SK-N-SH (cell line): ENCODE data around the gene LMF1. TPM values are rescaled to one million over a fixed set of nuclear protein-coding genes. Genes with fewer than 3 reads are reported as not detected.

Experiments
- CTCF ChIA-PET: fragments of 300-600, 350-600 bp; formaldehyde crosslinking; extraction: SDS; loops from one replicate; lab custom pipeline; 2021; lab: Yijun Ruan, JAX
- POLR2A ChIA-PET: fragments of 350-600 bp; sonication (Branson Sonifier 250); formaldehyde crosslinking; extraction: SDS; loops from one replicate; lab custom pipeline; 2020; ENCODE audit warnings: antibody characterized with exemption, inconsistent platforms; lab: Yijun Ruan, JAX
- DNase-seq: peaks from one replicate; pipeline ENCODE4 v3.0.0; 2012
- H2AFZ ChIP-seq: fragments of 200-600 bp; sonication (generic); 2 replicates; pipeline ENCODE4 v1.8.1; 2016; ENCODE audit warnings: antibody characterized with exemption, mild to moderate bottlenecking, low read depth
- H3F3A ChIP-seq: fragments of 200-600 bp; sonication (generic); replicated peaks from 2 replicates; pipeline ENCODE3; 2016; ENCODE audit warnings: antibody characterized with exemption, mild to moderate bottlenecking; ENCODE audit not compliant: insufficient read depth
- H3K27ac ChIP-seq, 2 experiments: fragments of 200-500 bp in 1 of 2; fragments of 200-600 bp in 1 of 2; sonication (Bioruptor generic) in 1 of 2; sonication (generic), shearing (Covaris generic) in 1 of 2; 2 replicates each; pipeline versions ENCODE4 v1.5.1 to v1.6.1; 2014 to 2016; ENCODE audit warnings: low read depth in 2 of 2, inconsistent platforms in 1 of 2, low read length in 1 of 2, mild to moderate bottlenecking in 1 of 2, mixed read lengths in 1 of 2
- H3K27me3 ChIP-seq: fragments of 200-600 bp; sonication (generic), shearing (Covaris generic); 2 replicates; pipeline ENCODE4 v1.6.1; 2016; ENCODE audit warnings: mixed run types; ENCODE audit not compliant: insufficient read depth
- H3K36me3 ChIP-seq, 2 experiments: fragments of 200-500 bp in 1 of 2; fragments of 200-600 bp in 1 of 2; sonication (Bioruptor generic) in 1 of 2; sonication (generic) in 1 of 2; replicated peaks in 1 of 2; 2 replicates each; pipeline versions ENCODE3 to v1.5.1; 2014 to 2016; ENCODE audit warnings: low read length in 1 of 2, mild to moderate bottlenecking in 1 of 2; ENCODE audit not compliant: insufficient read depth in 2 of 2, control insufficient read depth in 1 of 2
- H3K4me1 ChIP-seq, 2 experiments: fragments of 200-500 bp in 1 of 2; fragments of 200-600 bp in 1 of 2; sonication (Bioruptor generic) in 1 of 2; sonication (generic), shearing (Covaris generic) in 1 of 2; 2 replicates each; pipeline versions ENCODE4 v1.5.1 to v1.6.1; 2014 to 2016; ENCODE audit warnings: low read depth in 1 of 2, low read length in 1 of 2, mixed run types in 1 of 2; ENCODE audit not compliant: insufficient read depth in 2 of 2, control insufficient read depth in 1 of 2
- H3K4me2 ChIP-seq: fragments of 200-600 bp; sonication (generic), shearing (Covaris generic); 2 replicates; pipeline ENCODE4 v1.6.1; 2017; ENCODE audit warnings: mixed run types
- H3K4me3 ChIP-seq, 2 experiments: fragments of 200-500 bp in 1 of 2; fragments of 200-600 bp in 1 of 2; sonication (Bioruptor generic) in 1 of 2; sonication (generic), shearing (Covaris generic) in 1 of 2; 2 replicates each; pipeline versions ENCODE4 v1.5.1 to v1.8.1; 2014 to 2016; ENCODE audit warnings: low read depth in 2 of 2, inconsistent platforms in 1 of 2, low read length in 1 of 2, mild to moderate bottlenecking in 1 of 2, mixed read lengths in 1 of 2, moderate library complexity in 1 of 2
- H3K79me2 ChIP-seq: fragments of 200-600 bp; sonication (generic); 2 replicates; pipeline ENCODE4 v1.8.1; 2017; ENCODE audit warnings: mild to moderate bottlenecking; ENCODE audit not compliant: insufficient read depth
- H3K9ac ChIP-seq: fragments of 200-600 bp; sonication (generic); 2 replicates; pipeline ENCODE4 v1.6.1; 2017; ENCODE audit warnings: mixed run types
- H3K9me2 ChIP-seq: fragments of 200-600 bp; sonication (generic); 2 replicates; pipeline ENCODE4 v1.6.1; 2017; ENCODE audit warnings: mixed run types
- H3K9me3 ChIP-seq: fragments of 200-600 bp; sonication (generic); 2 replicates; pipeline ENCODE4 v1.6.1; 2017; ENCODE audit warnings: mixed run types, mild to moderate bottlenecking, moderate library complexity
- H4K20me1 ChIP-seq: fragments of 200-600 bp; sonication (generic); 2 replicates; pipeline ENCODE4 v1.6.1; 2017; ENCODE audit warnings: mild to moderate bottlenecking, mixed run types; ENCODE audit not compliant: insufficient read depth
- EZH2phosphoT487 ChIP-seq: fragments of 200-600 bp; sonication (generic); IDR thresholded peaks from 2 replicates; pipeline ENCODE4 v1.6.1; 2017; ENCODE audit warnings: low read depth, mixed run types, mild to moderate bottlenecking, antibody characterized with exemption, moderate library complexity, borderline replicate concordance
- FOSL2 ChIP-seq: IDR thresholded peaks from 2 replicates; pipeline ENCODE4 v1.4.0; 2012; ENCODE audit warnings: low read depth, mild to moderate bottlenecking, moderate library complexity, borderline replicate concordance
- FOXJ3 ChIP-seq: sonication (generic); formaldehyde crosslinking; IDR thresholded peaks from 2 replicates; pipeline ENCODE4 v1.5.1; 2020; ENCODE audit warnings: mild to moderate bottlenecking, missing genetic modification reagents
- GABPA ChIP-seq: IDR thresholded peaks from 2 replicates; pipeline ENCODE4 v1.4.0; 2012; ENCODE audit warnings: low read depth, mild to moderate bottlenecking
- GATA2 ChIP-seq: sonication (generic); formaldehyde crosslinking; IDR thresholded peaks from 2 replicates; pipeline ENCODE4 v1.5.0; 2020; ENCODE audit warnings: mild to moderate bottlenecking, missing genetic modification reagents
- MAX ChIP-seq: IDR thresholded peaks from 2 replicates; pipeline ENCODE4 v1.4.0; 2012; ENCODE audit warnings: low read depth
- MEF2A ChIP-seq: IDR thresholded peaks from 2 replicates; pipeline ENCODE4 v1.4.0; 2012; ENCODE audit warnings: low read depth, borderline replicate concordance
- NRF1 ChIP-seq: IDR thresholded peaks from 2 replicates; pipeline ENCODE4 v1.6.1; 2012; ENCODE audit warnings: low read depth, mild to moderate bottlenecking, low read length
- RCOR1 ChIP-seq: fragments of 150-350 bp; IDR thresholded peaks from 2 replicates; pipeline ENCODE4 v1.6.1; 2017; ENCODE audit warnings: antibody characterized with exemption, low read length
- SIN3A ChIP-seq: IDR thresholded peaks from 2 replicates; pipeline ENCODE4 v1.6.1; 2012; ENCODE audit warnings: low read depth, mild to moderate bottlenecking, low read length, moderate library complexity, borderline replicate concordance
- SMC3 ChIP-seq: IDR thresholded peaks from 2 replicates; pipeline ENCODE4 v1.6.1; 2012; ENCODE audit warnings: low read depth, low read length, improper control_type of control experiment
- TAF1 ChIP-seq: IDR thresholded peaks from 2 replicates; pipeline ENCODE4 v1.6.1; 2012; ENCODE audit warnings: low read depth, mild to moderate bottlenecking, low read length, moderate library complexity, borderline replicate concordance
- TEAD4 ChIP-seq: IDR thresholded peaks from 2 replicates; pipeline ENCODE4 v1.4.0; 2012; ENCODE audit warnings: mild to moderate bottlenecking, borderline replicate concordance; ENCODE audit not compliant: insufficient read depth
- YY1 ChIP-seq: IDR thresholded peaks from 2 replicates; pipeline ENCODE4 v1.4.0; 2012; ENCODE audit warnings: low read depth, mild to moderate bottlenecking
- ZBTB33 ChIP-seq: IDR thresholded peaks from 2 replicates; pipeline ENCODE4 v1.4.0; 2012; ENCODE audit warnings: low read depth, borderline replicate concordance
- WGBS: methylation state at CpG from one replicate; pipeline ENCODE4 v1.1.6; 2017; ENCODE audit warnings: low lambda C conversion rate; 5-methylcytosine and 5-hydroxymethylcytosine counted together
- polyA plus RNA-seq, 3 experiments: library from polyadenylated mRNA; depleted of rRNA; stranded (reverse); fragments of >200 nt; gene quantifications; 2 replicates each; pipeline ENCODE4 v1.2.3, GENCODE V29; 2012
- TF ChIP-seq, protein P1 (sequence below): IDR thresholded peaks from 2 replicates; pipeline ENCODE4; 2012

The LMF1 gene
- polyA plus RNA-seq, 1 of the 3 experiments (the other 2 are of a cell fraction) = 5.7 TPM

DNA sequence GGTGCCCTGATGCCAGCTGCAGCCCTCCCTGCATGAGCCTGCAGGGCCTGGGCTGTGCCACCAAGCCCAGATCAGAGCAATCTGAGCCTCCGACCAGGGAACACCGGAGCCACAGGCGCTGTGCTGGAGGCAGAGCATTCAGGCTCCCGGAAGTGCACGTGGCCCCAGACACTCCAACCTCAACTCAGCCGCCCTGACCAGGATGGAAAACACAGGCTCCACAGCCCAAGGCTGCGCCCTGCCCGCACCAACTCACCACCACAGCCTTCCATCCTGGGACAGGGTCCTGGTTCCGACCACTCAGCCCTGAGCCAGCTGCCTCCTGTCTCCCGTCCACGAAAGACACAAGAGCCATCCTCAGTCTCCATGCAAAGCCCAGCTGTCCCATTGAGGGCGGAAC, 18.5 kb downstream of the LMF1 start:
- Histone ChIP-seq H3K4me3 (no peak overlapping the region), H3K79me2 (no peaks in the 10 kb centered on the region), H2AFZ (no peak overlapping the region), H3K9me2 (no peaks in the 10 kb centered on the region), H3K4me2 (no peak overlapping the region), H3F3A (no peaks in the 10 kb centered on the region), H3K4me1 (no peaks in the 10 kb centered on the region), H4K20me1 (no peaks in the 10 kb centered on the region), H3K9ac (no peak overlapping the region), H3K27ac (no peak overlapping the region), H3K9me3 (no peaks in the 10 kb centered on the region), H3K27me3 (no peaks in the 10 kb centered on the region), H3K36me3 (peaks cover 0 to 2% of the 10 kb centered on the region in 2 experiments)
- ChIA-PET CTCF (no interaction called here), POLR2A (no interaction called here)
- TF ChIP-seq MEF2A (no peak), TAF1 (no peak), NRF1 (no peak), SIN3A (no peak), FOSL2 (no peak), MAX (no peak), ZBTB33 (no peak), YY1 (no peak), SMC3 (no peak), EZH2phosphoT487 (no peak), GATA2 (CRISPR knock-in tag) (no peak), RCOR1 (no peak), TEAD4 (no peak), GABPA (no peak), FOXJ3 (CRISPR knock-in tag) (no peak)
- TF ChIP-seq, protein P1, sequence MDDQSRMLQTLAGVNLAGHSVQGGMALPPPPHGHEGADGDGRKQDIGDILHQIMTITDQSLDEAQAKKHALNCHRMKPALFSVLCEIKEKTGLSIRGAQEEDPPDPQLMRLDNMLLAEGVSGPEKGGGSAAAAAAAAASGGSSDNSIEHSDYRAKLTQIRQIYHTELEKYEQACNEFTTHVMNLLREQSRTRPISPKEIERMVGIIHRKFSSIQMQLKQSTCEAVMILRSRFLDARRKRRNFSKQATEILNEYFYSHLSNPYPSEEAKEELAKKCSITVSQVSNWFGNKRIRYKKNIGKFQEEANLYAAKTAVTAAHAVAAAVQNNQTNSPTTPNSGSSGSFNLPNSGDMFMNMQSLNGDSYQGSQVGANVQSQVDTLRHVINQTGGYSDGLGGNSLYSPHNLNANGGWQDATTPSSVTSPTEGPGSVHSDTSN = no peak
- no peak for DNase-seq
- 87% methylated on average over 3 of the region's 12 CpGs for WGBS
